Activated CD4-positive, CD25-positive, alpha-beta regulatory T cell (primary cell): Measurements from ENCODE around the gene POLR3GL.
A peak's percentile ranks its signal among the peaks of the same experiment; 100 is the strongest.

ENCODE experiments used
- DNase-seq, 4 experiments: peaks; one replicate each; lab custom pipeline; 2025; lab: John Stamatoyannopoulos, UW

Gene POLR3GL

GRCh38 chr1:145949219-145949618 lies 15.3 kb upstream of the POLR3GL start:
- DNase-seq, result no peak

DNA sequence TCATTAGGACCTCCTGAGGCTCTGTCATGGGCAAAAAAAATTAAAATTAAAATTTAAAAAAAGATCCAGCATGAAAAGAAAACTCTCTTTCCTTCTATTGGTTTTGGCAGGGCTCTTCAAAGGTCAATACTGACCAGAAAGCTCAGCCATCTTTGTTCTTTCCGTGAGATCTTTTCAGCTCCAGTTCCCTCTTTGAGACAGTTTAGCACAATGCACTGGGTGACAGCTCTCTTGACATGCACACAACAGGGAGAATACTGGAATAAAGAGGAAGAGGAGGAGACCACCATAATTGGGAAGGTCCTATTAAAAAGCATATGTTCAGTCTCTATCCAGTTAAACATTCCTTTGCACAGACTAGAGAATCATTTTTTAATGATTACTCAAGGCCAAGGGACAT lies 13.0 kb upstream of the POLR3GL start:
- DNase-seq, result no peak

DNA sequence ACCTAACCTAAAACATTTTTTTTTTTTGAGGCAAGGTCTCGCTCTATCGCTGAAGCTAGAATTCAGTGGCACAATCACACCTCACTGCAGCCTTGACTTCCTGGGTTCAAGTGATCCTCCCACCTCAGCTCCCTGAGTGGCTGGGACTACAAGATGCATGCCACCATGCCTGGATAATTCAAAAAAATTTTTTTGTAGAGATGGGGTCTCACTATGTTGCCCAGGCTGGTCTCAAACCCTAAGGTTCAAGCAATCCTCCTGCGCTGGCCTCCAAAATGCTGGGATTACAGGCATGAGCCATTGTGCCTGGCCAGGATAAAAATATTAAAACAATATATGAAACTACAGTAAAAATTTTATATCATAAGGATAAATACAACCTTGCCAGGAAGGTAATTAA lies 11.6 kb upstream of the POLR3GL start:
- no peak for DNase-seq

DNA sequence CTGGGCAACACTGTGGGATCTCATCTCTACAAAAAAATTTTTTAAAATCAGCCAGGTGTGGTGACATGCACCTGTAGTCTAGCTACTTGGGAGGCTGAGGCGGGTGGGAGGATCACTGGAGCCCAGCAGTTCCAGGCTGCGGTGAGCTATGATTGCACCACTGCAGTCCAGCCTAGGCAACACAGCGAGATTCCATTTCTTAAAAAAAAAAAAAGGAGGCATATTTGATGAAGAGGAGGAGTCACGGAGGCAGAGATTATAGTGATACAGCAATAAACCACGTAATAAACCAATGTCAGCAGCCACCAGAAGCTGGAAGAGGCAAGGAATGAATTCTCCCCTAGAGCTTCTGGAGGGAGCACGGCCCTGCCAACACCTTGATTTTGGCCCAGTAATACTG lies 10.6 kb upstream of the POLR3GL start:
- no peak for DNase-seq

GRCh38 chr1:145955436-145955835 lies 9.1 kb upstream of the POLR3GL start:
- no peak for DNase-seq

- no peak for DNase-seq
These were observed 8.1 kb upstream of the POLR3GL start for GRCh38 chr1:145956361-145956760.

- DNase-seq, result no peak
These were observed 7.6 kb upstream of the POLR3GL start for GRCh38 chr1:145956781-145957442.

DNA sequence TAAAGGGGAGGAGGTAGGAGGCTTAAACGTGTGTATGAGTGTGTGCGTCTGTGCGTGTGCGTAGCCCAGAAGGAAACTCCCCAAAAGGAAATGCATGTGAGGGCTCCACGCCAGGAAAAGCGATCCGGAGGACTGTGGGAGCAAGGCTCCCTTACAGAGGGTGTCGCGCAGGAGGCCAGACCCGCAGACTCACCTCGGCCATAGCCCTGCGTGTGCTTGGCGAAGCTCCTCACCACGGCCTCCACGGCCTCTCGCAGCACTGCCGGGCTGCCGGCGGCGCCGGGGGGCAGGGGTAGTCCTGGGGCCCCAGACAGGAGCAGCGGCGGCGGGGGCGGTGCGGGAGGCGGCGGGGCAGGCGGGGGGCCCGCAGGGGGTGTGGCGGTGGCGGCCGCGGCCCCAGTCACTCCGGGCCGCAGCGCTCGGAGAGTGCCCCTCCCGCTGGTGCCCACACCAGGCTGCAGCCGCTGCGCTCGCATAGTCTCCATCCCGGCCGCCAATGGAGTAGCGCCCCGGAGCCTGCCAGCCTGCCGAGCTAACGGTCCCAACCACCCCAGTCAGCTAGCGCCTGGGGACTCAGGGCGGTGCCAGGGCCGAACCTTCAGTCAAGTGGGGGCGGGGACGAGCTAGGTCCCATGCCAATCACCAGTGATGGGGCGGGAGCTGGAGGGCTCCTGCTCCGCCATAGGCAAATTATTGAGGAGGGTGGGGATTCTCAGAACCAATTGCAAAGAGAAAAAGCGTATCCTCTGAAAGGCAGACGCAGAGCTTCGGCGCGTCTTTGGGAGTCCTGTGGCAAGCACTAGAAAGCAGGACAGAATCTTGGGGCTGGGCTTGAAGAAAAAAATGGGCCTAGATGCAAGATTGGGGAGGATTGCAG lies 6.8 kb upstream of the POLR3GL start, which contains the start of gene LIX1L:
LIX1L (minus strand) TSS at position 575 of the 877 bp plus-strand sequence; CDS start at position 485, 90 bp downstream.
- DNase-seq, result peak; percentile 76 to 88 (median 86)

DNA sequence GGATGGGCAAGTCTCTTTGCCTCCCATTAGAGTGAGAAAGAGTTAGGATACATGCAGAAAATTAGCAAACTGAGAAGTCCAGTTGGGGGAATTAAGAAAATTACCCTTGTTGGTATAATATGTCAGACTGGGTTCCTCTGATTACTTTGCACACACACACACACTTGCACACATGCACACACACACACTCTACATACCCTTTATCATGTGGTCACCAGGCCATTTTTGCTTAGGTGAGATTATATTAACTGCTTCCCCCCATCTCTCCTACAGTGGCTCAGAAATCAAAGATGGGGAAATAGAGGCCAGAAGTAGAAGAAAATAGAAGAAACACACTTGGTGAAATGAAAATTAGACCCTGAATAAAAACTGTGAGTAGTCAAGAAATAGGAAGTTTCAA lies 5.8 kb upstream of the POLR3GL start:
- no peak for DNase-seq

DNA sequence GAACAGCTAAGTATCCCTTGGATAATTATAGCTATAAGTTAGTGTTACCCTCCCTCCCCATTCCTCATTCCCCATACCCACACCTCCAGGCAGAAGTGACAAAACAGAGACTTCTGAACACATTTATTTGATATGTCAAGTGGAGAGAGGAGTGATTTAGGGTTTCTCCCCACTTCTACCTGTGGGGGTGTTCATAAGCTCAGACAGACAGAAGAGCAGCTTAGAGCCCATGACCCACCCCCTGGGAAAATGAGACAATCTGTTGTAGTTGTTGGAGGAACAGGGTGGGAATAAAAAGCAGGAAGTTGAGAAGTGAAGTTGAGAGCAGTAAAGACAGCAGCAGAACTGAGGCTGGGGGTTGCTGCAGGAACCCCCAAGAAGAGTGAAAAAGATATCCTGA lies 5.2 kb upstream of the POLR3GL start:
- DNase-seq, result no peak

- no peak for DNase-seq
These were observed 4.5 kb upstream of the POLR3GL start for GRCh38 chr1:145959957-145960467.

- peak in 3 of 4 experiments; percentile 17 to 30 (median 20) for DNase-seq
These were observed 3.9 kb upstream of the POLR3GL start for GRCh38 chr1:145960468-145961108.

DNA sequence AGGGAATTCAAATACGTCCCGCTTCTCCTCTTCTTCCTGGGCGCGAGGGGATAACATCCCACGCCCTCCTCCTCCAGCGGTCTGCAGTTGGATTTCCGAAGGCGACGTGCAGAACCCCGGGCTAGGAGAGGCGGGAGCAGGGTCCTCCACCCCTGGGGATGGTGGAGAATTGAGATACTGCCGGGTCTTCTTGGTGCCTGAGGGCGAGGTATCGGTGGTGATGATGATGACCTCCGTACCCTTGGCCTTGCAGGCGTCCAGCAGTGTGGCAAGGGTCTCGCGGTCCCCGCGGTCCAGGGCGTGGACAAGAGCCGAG lies 3.4 kb upstream of the POLR3GL start:
- DNase-seq, result no peak

DNA sequence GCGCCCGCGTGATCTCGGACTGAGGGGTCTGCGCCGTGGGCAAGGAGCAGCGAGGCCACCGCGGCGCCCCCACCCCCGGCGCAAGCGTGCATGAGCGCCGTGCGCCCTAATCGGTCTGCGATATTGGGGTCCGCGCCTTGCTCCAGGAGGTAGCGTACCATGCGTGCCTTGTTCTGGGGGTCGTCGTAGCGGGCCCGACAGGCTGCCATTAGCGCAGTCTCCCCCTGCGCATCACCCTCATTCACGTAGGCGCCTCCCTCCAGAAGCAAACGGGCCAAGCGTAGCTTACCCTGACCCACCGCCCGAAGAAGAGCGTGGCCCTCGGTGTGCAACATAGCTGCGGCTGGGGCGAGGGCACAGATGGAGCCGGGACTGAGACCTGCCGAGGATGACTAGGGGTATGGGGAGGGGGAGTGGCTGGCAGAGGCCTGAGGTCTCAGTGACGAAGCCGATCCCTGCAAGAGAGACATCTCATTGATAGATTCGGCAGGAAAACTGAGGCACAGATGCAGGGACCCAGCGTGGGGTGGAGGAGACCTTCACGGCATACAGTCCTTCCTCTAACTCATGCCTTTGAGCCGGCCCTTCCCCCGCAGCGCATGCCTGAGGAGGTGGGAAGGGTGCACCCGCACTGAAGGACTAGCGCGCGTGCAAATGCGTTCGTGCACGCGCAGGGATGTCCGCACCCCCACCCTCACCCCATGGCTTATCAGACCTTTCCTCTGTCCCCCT lies 2.9 kb upstream of the POLR3GL start:
- peak; percentile 5 to 39 (median 18) for DNase-seq

GRCh38 chr1:145962157-145963102 lies 2.1 kb upstream of the POLR3GL start:
- peak in 3 of 4 experiments; percentile 10 to 25 (median 15) for DNase-seq

DNA sequence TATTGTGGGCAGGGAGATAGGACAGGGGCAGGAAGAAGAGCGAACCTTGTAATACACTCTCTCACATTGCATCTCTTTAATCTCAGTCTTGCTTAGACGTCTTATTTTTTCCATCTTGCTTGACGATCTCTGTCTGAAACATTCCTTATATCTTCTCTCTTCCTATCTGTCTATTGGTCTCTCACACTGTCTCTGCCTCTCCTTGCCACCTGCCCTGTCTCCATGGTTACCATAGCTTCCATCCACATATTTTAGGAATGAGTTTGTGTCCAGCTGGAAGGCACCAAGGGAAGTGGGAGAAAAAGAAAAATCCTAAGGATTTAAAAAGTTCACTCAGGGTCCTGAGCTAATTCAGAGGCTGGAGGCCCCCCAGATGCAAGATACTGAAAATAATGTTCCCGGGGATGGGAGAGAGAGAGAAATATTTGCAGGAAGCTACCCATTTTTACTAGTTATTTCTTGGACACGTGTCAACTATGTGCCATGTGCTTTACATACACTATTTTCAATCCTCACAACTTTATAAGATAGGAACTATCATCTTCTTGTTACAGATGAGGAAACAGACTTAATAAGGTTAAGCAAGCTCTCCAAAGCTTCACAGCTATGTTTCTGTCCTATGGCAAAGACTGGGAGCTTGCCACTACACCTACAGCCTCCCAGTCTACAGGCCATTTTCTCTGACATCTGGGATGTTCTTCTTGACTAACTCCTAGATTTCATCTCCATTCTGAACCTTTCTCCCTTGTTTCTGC lies 1.0 kb upstream of the POLR3GL start:
- DNase-seq, result no peak

DNA sequence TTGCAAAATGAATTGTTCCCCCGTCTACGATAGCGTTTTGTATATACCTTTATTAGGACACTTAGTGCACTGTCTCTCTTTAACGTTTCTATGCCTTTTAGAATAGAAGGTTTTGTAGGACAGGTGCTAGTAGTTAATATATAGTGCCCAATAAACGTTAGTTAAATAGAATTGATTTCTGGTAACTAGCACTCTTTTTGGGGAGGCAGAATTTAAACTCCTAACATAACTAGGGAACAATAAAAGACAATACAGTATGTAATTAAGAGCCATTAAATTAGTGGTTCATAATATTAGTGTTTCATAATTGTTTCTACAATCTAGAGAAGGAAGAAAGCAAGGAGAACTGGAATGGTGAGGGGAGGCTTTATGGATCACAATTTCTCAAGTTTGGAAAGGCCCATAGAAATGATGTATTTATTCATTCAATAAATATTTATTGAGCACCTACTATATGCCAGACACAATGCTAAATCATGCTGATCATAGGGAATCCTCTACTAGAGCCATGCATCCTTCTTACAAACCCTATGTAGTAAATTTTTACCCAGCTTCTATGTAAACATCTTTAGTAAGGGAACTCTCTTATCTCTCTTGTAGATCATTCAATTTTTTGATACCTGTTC lies 742 bp downstream of the POLR3GL start:
- no peak for DNase-seq

DNA sequence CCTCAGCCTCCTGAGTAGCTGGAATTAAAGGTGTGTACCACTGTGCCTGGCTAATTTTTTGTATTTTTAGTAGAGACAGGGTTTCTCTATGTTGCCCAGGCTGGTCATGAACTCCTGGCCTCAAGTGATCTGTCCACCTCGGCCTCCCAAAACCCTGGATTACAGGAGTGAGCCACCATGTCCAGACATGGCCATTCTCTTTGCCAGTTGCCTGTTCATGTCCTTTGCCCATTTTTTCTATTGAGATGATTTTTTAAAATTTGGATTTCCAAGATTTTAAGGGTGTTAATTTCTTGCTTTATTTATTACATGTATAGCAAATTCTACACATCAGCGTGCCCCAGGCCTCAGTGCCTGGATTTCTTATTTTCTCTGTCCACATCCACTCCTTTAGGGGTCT lies 2.8 kb downstream of the POLR3GL start:
- no peak for DNase-seq

DNA sequence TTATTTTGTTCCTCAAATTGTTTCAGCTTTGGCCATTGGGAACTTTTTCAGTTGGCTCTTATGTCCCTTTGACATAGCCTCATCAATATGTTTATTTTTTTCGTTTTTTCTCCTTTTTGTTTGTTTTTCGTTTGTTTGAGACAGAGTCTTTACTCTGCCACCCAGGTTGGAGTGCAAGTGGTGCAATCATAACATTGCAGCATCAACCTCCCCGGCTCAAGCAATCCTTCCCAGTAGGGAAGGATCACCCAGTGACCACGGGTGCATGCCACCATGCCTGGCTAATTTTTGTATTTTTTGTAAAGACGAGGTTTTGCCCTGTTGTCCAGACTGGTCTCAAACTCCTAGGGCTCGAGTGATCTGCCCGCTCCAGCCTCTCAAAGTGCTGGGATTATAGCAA lies 8.1 kb downstream of the POLR3GL start:
- no peak for DNase-seq

DNA sequence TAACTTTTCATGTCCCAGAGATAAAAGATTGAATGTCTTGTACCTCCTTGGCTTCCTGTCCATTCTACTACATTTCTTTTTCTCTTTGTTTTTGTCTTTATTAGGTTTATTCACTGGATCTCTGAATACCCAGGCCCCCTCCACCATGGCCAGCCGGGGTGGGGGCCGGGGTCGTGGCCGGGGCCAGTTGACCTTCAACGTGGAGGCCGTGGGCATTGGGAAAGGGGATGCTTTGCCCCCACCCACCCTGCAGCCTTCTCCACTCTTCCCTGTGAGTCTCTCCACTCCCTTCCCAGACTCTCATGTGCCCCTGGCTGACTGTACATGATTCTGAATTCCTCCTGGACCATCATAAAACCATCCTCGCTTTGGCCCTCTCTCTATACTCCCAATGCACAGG lies 10.2 kb downstream of the POLR3GL start:
- no peak for DNase-seq
